ENCODE measurements around the gene HAT1. TPM values are rescaled to one million over a fixed set of nuclear protein-coding genes. Genes with fewer than 3 reads are reported as not detected.

Gene HAT1
- total and polyA plus RNA-seq, 10 of the 15 experiments (the other 5 are each of a cell fraction or from before 2014, with no cell fraction given) = 60.0 to 225 (median 130) TPM

DNA sequence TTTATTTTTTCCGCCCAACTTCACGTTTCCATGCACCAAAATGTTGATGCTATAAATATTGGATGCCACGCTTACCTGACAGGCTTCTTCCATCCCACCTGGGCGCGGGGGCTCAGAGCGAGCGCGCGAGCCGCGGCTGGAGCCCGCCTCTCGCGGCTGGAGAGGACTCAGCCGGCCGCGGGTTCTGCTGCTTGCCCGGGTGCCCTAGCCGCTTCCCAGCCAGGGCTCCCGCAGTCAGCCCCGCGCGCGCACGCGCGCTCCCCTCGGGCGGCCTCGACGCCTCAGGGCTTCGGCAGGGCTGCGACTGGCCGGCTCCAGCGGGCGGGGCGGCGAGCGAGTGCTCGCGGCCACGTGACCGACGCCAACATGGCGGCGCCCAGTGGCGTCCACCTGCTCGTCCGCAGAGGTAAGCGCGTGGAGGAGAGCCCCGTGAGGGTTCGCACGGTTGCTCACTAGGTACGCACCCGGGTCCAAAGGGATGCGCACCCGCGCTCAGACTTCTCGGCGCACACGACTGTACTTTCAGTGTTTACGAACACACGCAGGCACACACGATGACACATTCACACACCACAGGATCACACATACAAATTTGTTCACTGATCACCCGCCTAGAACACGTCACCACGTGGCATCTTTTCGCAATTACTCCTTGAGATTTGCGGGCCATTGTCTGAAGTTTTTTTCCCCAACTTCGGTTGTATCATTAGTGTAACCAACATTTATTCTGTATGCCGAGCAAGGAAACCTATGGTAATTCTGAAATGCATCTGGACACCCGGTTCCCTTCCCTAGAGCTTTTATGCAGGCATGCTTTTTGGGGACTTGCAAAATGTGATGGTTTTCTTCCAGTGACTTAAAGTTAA lies 77.6 kb downstream of the HAT1 start, which contains the start of gene METAP1D (continued):
- TF ChIP-seq, protein P1, sequence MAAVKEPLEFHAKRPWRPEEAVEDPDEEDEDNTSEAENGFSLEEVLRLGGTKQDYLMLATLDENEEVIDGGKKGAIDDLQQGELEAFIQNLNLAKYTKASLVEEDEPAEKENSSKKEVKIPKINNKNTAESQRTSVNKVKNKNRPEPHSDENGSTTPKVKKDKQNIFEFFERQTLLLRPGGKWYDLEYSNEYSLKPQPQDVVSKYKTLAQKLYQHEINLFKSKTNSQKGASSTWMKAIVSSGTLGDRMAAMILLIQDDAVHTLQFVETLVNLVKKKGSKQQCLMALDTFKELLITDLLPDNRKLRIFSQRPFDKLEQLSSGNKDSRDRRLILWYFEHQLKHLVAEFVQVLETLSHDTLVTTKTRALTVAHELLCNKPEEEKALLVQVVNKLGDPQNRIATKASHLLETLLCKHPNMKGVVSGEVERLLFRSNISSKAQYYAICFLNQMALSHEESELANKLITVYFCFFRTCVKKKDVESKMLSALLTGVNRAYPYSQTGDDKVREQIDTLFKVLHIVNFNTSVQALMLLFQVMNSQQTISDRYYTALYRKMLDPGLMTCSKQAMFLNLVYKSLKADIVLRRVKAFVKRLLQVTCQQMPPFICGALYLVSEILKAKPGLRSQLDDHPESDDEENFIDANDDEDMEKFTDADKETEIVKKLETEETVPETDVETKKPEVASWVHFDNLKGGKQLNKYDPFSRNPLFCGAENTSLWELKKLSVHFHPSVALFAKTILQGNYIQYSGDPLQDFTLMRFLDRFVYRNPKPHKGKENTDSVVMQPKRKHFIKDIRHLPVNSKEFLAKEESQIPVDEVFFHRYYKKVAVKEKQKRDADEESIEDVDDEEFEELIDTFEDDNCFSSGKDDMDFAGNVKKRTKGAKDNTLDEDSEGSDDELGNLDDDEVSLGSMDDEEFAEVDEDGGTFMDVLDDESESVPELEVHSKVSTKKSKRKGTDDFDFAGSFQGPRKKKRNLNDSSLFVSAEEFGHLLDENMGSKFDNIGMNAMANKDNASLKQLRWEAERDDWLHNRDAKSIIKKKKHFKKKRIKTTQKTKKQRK (IDR thresholded peaks at IDR 0.05; ENCODE audit: low read depth, low read length) = no peak
- TF ChIP-seq CBFB (IDR thresholded peaks at IDR 0.05; ENCODE audit: low read depth) (peak; percentile 72; the same call in 1 of the 2 replicates), MYC (IDR thresholded peaks at IDR 0.05; ENCODE audit: insufficient read depth, insufficient read length, insufficient replicate concordance, low read length, severe bottlenecking) (peak; percentile 100), ASH2L (IDR thresholded peaks at IDR 0.05; ENCODE audit: borderline replicate concordance, low read depth) (no peak; the same call in 1 of the 2 replicates), NR2F1 (conservative IDR thresholded peaks at IDR 0.05) (0 out of 2 replicates have a peak, but pooled peaks have one; percentile 30), JUNB (IDR thresholded peaks at IDR 0.05) (no peak), TARDBP (IDR thresholded peaks at IDR 0.05; ENCODE audit: borderline replicate concordance) (no peak), IRF4 (IDR thresholded peaks at IDR 0.05; ENCODE audit: low read depth, low read length) (no peak), ATF7 (IDR thresholded peaks at IDR 0.05; ENCODE audit: low read depth) (peak; percentile 46; the same call in 1 of the 2 replicates), JUND (IDR thresholded peaks at IDR 0.05; ENCODE audit: low read depth, low read length) (0 out of 2 replicates have a peak, but pooled peaks have one; percentile 36)
- TF ChIP-seq, protein P2, sequence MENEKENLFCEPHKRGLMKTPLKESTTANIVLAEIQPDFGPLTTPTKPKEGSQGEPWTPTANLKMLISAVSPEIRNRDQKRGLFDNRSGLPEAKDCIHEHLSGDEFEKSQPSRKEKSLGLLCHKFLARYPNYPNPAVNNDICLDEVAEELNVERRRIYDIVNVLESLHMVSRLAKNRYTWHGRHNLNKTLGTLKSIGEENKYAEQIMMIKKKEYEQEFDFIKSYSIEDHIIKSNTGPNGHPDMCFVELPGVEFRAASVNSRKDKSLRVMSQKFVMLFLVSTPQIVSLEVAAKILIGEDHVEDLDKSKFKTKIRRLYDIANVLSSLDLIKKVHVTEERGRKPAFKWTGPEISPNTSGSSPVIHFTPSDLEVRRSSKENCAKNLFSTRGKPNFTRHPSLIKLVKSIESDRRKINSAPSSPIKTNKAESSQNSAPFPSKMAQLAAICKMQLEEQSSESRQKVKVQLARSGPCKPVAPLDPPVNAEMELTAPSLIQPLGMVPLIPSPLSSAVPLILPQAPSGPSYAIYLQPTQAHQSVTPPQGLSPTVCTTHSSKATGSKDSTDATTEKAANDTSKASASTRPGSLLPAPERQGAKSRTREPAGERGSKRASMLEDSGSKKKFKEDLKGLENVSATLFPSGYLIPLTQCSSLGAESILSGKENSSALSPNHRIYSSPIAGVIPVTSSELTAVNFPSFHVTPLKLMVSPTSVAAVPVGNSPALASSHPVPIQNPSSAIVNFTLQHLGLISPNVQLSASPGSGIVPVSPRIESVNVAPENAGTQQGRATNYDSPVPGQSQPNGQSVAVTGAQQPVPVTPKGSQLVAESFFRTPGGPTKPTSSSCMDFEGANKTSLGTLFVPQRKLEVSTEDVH (IDR thresholded peaks at IDR 0.05; ENCODE audit: low read depth, partially characterized antibody) = no peak
- TF ChIP-seq, protein P3, sequence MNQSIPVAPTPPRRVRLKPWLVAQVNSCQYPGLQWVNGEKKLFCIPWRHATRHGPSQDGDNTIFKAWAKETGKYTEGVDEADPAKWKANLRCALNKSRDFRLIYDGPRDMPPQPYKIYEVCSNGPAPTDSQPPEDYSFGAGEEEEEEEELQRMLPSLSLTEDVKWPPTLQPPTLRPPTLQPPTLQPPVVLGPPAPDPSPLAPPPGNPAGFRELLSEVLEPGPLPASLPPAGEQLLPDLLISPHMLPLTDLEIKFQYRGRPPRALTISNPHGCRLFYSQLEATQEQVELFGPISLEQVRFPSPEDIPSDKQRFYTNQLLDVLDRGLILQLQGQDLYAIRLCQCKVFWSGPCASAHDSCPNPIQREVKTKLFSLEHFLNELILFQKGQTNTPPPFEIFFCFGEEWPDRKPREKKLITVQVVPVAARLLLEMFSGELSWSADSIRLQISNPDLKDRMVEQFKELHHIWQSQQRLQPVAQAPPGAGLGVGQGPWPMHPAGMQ (IDR thresholded peaks at IDR 0.05; ENCODE audit: borderline replicate concordance) = no peak
- TF ChIP-seq, protein P4, sequence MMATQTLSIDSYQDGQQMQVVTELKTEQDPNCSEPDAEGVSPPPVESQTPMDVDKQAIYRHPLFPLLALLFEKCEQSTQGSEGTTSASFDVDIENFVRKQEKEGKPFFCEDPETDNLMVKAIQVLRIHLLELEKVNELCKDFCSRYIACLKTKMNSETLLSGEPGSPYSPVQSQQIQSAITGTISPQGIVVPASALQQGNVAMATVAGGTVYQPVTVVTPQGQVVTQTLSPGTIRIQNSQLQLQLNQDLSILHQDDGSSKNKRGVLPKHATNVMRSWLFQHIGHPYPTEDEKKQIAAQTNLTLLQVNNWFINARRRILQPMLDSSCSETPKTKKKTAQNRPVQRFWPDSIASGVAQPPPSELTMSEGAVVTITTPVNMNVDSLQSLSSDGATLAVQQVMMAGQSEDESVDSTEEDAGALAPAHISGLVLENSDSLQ (IDR thresholded peaks at IDR 0.05) = no peak
- TF ChIP-seq, protein P5, sequence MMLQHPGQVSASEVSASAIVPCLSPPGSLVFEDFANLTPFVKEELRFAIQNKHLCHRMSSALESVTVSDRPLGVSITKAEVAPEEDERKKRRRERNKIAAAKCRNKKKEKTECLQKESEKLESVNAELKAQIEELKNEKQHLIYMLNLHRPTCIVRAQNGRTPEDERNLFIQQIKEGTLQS (IDR thresholded peaks at IDR 0.05; ENCODE audit: borderline replicate concordance, extremely low read depth, low read depth, low read length) = peak; percentile 78; the same call in 1 of the 2 replicates
- TF ChIP-seq, protein P6, sequence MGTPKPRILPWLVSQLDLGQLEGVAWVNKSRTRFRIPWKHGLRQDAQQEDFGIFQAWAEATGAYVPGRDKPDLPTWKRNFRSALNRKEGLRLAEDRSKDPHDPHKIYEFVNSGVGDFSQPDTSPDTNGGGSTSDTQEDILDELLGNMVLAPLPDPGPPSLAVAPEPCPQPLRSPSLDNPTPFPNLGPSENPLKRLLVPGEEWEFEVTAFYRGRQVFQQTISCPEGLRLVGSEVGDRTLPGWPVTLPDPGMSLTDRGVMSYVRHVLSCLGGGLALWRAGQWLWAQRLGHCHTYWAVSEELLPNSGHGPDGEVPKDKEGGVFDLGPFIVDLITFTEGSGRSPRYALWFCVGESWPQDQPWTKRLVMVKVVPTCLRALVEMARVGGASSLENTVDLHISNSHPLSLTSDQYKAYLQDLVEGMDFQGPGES (IDR thresholded peaks at IDR 0.05) = no peak
- TF ChIP-seq, protein P7, sequence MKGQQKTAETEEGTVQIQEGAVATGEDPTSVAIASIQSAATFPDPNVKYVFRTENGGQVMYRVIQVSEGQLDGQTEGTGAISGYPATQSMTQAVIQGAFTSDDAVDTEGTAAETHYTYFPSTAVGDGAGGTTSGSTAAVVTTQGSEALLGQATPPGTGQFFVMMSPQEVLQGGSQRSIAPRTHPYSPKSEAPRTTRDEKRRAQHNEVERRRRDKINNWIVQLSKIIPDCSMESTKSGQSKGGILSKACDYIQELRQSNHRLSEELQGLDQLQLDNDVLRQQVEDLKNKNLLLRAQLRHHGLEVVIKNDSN (IDR thresholded peaks at IDR 0.05; ENCODE audit: borderline replicate concordance, extremely low read length, insufficient read depth, low read depth, low read length) = peak; percentile 98
